AG09319 (cell line): Measurements from ENCODE around the gene RTN4RL1.
A peak's percentile ranks its signal among the peaks of the same experiment; 100 is the strongest.

Source experiments
- DNase-seq: peaks from one replicate; pipeline ENCODE4 v3.0.0-alpha.2; 2010; ENCODE audit warnings: low read depth; ENCODE audit errors: extremely low read depth
- TF ChIP-seq, protein P1 (sequence below): IDR thresholded peaks from 2 replicates; pipeline ENCODE4 v1.5.1; 2011; ENCODE audit warnings: low read depth, mild to moderate bottlenecking, inconsistent platforms, low read length, moderate library complexity

Gene RTN4RL1

DNA sequence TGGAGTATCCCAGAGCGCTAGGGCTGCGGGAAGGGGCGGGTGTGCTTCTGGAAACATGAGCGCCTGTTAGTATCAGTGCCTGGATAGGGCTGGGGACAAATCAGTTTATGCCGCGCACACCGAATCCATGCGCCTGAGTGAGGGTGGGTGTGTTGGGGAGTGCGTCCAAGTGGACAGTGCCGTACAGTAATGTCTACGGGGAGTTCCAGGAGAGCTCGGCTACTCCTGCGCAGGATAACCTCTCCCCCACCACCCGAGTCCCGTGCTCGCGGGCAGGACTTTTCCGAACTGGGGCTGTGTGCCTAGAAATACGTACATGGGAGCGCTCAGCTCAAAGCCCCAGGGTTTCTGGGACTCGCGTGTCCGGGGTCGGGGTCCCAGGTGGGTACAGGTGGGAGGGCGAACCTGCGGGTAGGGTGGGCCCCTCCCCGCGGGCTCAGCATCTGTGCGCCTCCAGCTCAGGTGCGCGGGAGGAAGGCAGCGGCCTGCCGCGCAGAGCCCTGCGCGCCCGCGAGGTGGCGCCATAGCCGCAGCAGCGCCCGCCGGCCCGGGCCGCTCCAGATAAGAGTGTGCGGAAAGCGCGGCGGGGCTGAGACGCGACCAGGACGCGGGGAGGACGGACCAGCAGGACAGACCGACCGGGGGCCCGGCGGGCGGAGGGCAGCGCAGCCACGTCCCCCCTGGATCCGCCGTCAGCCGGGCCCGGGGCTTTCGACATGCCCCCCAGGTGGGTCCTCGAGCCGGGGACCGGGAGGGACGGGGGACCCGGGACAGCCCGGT, 29.6 kb upstream of the RTN4RL1 start, which contains the start of gene HIC1:
Gene HIC1 (plus strand): TSS at position 592 of the 780 bp plus-strand sequence. CDS start 1,588 bp downstream, outside the sequence.
- no peak for DNase-seq
- TF ChIP-seq, protein P1, sequence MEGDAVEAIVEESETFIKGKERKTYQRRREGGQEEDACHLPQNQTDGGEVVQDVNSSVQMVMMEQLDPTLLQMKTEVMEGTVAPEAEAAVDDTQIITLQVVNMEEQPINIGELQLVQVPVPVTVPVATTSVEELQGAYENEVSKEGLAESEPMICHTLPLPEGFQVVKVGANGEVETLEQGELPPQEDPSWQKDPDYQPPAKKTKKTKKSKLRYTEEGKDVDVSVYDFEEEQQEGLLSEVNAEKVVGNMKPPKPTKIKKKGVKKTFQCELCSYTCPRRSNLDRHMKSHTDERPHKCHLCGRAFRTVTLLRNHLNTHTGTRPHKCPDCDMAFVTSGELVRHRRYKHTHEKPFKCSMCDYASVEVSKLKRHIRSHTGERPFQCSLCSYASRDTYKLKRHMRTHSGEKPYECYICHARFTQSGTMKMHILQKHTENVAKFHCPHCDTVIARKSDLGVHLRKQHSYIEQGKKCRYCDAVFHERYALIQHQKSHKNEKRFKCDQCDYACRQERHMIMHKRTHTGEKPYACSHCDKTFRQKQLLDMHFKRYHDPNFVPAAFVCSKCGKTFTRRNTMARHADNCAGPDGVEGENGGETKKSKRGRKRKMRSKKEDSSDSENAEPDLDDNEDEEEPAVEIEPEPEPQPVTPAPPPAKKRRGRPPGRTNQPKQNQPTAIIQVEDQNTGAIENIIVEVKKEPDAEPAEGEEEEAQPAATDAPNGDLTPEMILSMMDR, result peak; percentile 48

DNA sequence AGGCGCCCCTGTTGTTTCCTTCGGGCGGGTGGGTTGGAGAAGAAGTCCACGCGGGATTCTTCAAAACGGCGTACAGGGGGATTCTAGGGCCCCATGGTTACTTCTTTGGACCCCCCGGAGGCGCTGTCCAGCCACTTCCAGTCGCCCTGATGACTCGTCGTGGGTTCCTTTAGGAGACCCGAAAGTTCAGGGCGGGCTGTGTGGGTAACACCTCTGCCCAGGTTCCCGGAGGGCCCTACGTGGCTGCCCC, 29.1 kb upstream of the RTN4RL1 start:
- no peak for DNase-seq
- TF ChIP-seq, protein P1, result no peak; the same call in 1 of the 2 replicates

DNA sequence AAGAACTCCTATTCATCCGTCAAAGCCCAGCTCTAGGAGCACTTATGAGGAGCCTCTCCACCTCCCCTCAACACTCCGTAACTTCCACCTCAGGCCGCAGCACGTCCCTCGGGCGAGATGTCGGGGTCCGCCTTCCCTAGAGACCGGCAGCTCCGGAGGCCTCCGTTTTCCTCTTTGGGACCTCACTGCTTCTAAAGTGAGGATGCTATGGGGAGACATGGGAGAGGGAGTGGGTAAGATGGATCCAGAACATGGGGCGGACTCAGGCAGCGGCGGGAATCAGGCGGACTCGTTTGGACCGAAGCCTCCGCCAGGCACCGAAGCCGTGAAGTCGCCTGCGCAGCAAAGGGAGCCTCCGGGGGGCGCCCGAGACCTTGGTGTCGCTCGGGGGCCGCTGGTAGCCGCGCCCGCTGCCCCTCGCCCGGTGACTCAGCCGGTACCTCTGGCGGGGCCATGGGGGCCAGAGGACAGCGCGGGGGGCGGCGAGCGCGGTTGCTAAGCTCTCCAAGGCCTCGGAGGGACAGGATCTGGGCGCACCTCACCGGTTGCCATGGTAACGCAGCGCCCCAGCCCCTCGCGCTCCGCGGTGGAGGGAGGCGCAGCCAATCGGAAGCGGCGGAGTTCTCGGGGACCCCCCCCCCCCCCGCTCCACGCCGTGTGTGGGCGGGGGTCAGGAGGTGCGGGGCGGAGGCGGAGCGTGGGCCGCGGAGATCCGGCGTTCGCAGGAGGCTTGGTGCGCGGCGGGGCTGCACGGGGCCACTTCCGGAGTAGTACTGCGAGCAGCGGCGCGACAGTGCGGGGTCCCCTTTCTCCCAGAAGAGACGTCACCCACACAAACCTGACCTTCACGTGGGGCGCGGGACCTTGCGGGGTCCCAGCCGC, 28.5 kb upstream of the RTN4RL1 start:
- no peak for DNase-seq
- TF ChIP-seq, protein P1, result peak; percentile 66

DNA sequence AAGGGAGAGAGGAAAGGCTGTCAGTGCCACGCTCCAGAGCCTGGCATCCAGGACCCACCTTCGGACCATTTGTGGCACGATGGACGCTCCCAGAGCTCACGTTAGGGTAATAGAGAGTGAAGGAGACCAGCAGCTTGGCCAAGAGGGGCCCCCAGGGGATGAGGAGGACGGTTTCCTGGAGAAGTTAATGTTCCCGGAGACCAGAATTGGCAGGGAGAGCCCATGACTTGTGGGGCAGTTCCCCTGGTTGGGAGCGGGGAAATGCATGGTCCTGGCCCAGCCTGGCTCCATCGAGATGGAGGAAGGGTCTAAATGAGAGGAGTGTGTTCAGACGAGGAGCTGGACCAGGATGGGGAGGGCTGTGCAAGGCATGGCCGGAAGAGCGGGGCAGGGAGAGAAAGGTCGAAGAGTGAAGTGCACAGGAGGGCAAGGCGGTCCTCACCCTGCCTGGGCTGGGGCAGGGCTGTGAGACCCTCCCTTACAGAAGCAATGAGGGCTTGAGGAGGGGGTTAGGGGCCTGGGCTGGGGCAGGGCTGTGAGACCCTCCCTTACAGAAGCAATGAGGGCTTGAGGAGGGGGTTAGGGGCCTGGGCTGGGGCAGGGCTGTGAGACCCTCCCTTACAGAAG, 26.9 kb upstream of the RTN4RL1 start:
- TF ChIP-seq, protein P1, result no peak
- DNase-seq, result no peak

DNA sequence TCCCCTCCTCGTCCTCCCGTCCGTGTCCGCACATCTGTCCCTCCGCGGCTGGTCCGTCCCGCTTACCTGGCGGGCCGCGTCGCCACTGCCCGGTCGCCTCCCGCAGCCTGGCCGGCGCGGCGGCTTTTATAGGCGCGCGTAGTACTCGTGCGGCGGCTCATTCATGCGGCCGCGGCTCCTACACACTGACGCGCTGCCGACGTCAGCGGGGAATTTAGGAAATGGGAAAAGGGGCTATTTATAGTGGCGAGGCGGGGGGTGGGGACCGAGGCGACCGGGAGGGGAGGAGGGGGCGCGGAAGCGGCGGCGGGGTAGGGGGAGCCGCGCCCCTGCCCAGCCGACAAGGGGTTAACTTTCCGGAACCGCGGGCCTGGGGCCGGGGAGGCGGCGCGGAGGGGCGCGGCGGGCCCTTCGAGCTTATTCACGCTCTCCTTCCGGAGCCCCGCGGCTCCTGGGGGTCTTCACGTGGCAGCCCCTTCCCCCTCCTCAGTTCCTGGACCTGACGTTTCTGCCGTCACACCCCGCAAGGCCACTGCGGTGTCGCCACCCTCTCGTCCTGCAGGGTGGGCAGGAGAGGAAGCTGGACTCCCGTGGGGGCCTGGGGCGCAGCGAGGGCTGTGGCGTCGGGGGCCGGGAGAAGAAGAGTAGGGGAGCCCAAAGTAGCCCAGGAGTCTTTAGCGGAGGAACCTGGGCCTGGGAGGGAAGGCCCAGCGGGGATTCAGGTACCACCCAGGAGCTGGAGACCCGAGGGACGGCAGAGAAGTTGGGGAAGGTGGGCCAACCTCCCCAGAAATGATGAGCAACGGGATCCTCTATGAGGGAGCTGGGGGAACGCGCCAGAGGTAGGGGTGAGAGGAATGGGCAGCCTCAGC, 26.2 kb upstream of the RTN4RL1 start:
- TF ChIP-seq, protein P1, result no peak
- no peak for DNase-seq

- DNase-seq, result no peak
- TF ChIP-seq, protein P1, result no peak
Measured at GRCh38 chr17:2050300-2051060, 25.3 kb upstream of the RTN4RL1 start.
